ENCODE results near the gene AK5. TPM values are rescaled to one million over a fixed set of nuclear protein-coding genes. Genes with fewer than 3 reads are reported as not detected.

AK5 gene
- polyA plus RNA-seq, 1 donor (not counting 4 experiments of a cell fraction or from before 2014, with no cell fraction given), result 0.30 TPM

DNA sequence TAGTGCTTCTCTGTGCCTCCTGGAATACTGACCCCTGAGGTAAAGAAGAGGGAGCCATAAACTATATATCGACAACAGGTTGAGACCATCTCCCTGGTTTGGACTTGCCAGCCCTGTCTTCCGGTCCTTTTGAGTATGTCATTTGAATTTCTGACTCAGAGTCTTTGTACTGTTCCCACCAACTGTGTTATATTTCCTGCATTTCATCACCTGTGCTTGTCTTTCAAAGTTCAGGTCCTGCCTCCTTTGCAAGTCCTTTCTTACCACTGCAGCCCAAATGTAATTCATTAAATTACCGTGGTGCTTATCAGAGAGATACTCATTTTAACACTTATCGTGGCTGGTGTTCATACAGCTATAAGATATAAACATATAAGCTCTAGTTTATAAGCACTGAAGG, 10.7 kb downstream of the AK5 start:
- no peaks in the 10 kb centered on the region for H3K79me2 ChIP-seq (ENCODE audit: control insufficient read depth, insufficient read depth, low read length)
- no peak overlapping the region for H3K9ac ChIP-seq (ENCODE audit: control insufficient read depth, extremely low read depth, insufficient read depth, low read length)
- DNase-seq (ENCODE audit: low read depth, low spot score) (no peak), FAIRE-seq (no peak)
- H3K9me1 ChIP-seq (ENCODE audit: control insufficient read depth, extremely low read depth, insufficient read depth, low read length), result no peaks in the 10 kb centered on the region
- H3K36me3 ChIP-seq (ENCODE audit: control insufficient read depth in 2 of 2, extremely low read depth in 1 of 2, insufficient read depth in 2 of 2, low read length in 2 of 2), result no peaks in the 10 kb centered on the region
- no peaks in the 10 kb centered on the region for H3K9me3 ChIP-seq (ENCODE audit: control insufficient read depth, low read depth, low read length)
- H3K4me2 ChIP-seq (ENCODE audit: control insufficient read depth, extremely low read depth, insufficient read depth, low read depth, low read length), result no peak overlapping the region
- H2AFZ ChIP-seq (ENCODE audit: control insufficient read depth, low read length), result no peak overlapping the region
- peaks cover 5% of the 10 kb centered on the region for H3K27me3 ChIP-seq (ENCODE audit: control insufficient read depth, extremely low read depth, insufficient read depth, low read length)
- dilution Hi-C loops (cut with MboI; ENCODE audit: extremely low pct_ligation_motif_present, low sequenced_read_pairs), result no loop called here
- TF ChIP-seq, protein P1, sequence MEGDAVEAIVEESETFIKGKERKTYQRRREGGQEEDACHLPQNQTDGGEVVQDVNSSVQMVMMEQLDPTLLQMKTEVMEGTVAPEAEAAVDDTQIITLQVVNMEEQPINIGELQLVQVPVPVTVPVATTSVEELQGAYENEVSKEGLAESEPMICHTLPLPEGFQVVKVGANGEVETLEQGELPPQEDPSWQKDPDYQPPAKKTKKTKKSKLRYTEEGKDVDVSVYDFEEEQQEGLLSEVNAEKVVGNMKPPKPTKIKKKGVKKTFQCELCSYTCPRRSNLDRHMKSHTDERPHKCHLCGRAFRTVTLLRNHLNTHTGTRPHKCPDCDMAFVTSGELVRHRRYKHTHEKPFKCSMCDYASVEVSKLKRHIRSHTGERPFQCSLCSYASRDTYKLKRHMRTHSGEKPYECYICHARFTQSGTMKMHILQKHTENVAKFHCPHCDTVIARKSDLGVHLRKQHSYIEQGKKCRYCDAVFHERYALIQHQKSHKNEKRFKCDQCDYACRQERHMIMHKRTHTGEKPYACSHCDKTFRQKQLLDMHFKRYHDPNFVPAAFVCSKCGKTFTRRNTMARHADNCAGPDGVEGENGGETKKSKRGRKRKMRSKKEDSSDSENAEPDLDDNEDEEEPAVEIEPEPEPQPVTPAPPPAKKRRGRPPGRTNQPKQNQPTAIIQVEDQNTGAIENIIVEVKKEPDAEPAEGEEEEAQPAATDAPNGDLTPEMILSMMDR (optimal IDR thresholded peaks at IDR 0.05 in 1 of 3, IDR thresholded peaks at IDR 0.05 in 1 of 3, conservative IDR thresholded peaks at IDR 0.05 in 1 of 3; ENCODE audit: extremely low read depth in 1 of 3, insufficient read depth in 2 of 3, low read length in 3 of 3), result no peak
- TF ChIP-seq EZH2 (IDR thresholded peaks at IDR 0.05; ENCODE audit: low read length), result no peak
- no peak overlapping the region for H3K27ac ChIP-seq (ENCODE audit: control insufficient read depth, insufficient read depth, low read length)
- no peak overlapping the region for H3K4me3 ChIP-seq (ENCODE audit: control insufficient read depth in 2 of 3, extremely low read depth in 1 of 3, insufficient read depth in 2 of 3, low read depth in 1 of 3, low read length in 3 of 3)
- no peaks in the 10 kb centered on the region for H3K4me1 ChIP-seq (ENCODE audit: control insufficient read depth, extremely low read depth, insufficient read depth, low read length)
- H4K20me1 ChIP-seq (ENCODE audit: control insufficient read depth, extremely low read depth, insufficient read depth, low read length), result no peaks in the 10 kb centered on the region

DNA sequence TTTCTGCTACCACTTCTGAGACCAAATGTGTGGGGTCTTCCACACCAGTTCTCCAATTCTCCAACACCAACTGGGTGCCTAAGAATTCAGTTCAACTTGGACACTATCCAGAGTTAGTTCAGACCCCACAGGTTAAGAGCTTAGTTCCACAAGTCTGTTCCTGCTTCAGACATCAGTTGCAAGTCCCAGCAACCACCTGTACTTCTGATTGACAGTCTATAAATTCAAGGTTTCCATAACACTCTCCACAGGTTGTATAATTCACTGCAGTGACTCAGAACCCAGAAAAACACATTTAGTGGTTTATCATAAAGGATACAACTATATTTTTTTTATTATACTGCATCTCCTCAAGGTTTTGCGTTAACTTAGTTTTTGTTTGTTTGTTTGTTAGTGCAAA, 18.7 kb downstream of the AK5 start:
- no peaks in the 10 kb centered on the region for H3K79me2 ChIP-seq (ENCODE audit: control insufficient read depth, insufficient read depth, low read length)
- no peaks in the 10 kb centered on the region for H3K9me3 ChIP-seq (ENCODE audit: control insufficient read depth, low read depth, low read length)
- H3K27me3 ChIP-seq (ENCODE audit: control insufficient read depth, extremely low read depth, insufficient read depth, low read length), result no peaks in the 10 kb centered on the region
- H3K4me3 ChIP-seq (ENCODE audit: control insufficient read depth in 2 of 3, extremely low read depth in 1 of 3, insufficient read depth in 2 of 3, low read depth in 1 of 3, low read length in 3 of 3), result no peak overlapping the region
- H3K4me2 ChIP-seq (ENCODE audit: control insufficient read depth, extremely low read depth, insufficient read depth, low read depth, low read length), result no peak overlapping the region
- no peaks in the 10 kb centered on the region for H3K4me1 ChIP-seq (ENCODE audit: control insufficient read depth, extremely low read depth, insufficient read depth, low read length)
- dilution Hi-C loops (cut with MboI; ENCODE audit: extremely low pct_ligation_motif_present, low sequenced_read_pairs), result no loop called here
- no peak for DNase-seq (ENCODE audit: low read depth, low spot score)
- H2AFZ ChIP-seq (ENCODE audit: control insufficient read depth, low read length), result no peak overlapping the region
- H3K9me1 ChIP-seq (ENCODE audit: control insufficient read depth, extremely low read depth, insufficient read depth, low read length), result no peaks in the 10 kb centered on the region
- no peaks in the 10 kb centered on the region for H4K20me1 ChIP-seq (ENCODE audit: control insufficient read depth, extremely low read depth, insufficient read depth, low read length)
- no peak overlapping the region for H3K9ac ChIP-seq (ENCODE audit: control insufficient read depth, extremely low read depth, insufficient read depth, low read length)
- no peak for FAIRE-seq
- no peaks in the 10 kb centered on the region for H3K36me3 ChIP-seq (ENCODE audit: control insufficient read depth in 2 of 2, extremely low read depth in 1 of 2, insufficient read depth in 2 of 2, low read length in 2 of 2)
- TF ChIP-seq EZH2 (IDR thresholded peaks at IDR 0.05; ENCODE audit: low read length), result no peak
- no peak overlapping the region for H3K27ac ChIP-seq (ENCODE audit: control insufficient read depth, insufficient read depth, low read length)

DNA sequence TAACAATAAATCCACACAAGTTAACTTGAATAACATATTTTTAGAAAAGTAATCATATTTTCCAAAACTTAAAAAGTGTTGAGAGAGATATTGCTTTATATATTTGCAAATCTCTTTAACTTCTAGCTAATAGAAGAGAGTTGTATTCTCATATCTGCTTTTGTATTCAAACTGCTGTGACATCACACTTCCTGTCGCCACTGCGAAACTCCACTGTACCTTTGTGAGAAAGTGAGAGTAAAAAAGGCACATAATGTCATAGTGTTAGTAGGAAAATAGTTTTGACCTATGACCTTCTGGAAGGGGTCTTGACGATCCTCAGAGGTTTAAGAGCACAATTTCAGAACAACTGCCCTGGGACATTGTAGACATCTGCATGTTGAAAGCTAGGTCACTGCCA, 21.6 kb downstream of the AK5 start:
- Histone ChIP-seq H3K27ac (ENCODE audit: control insufficient read depth, insufficient read depth, low read length) (no peak overlapping the region), H3K27me3 (ENCODE audit: control insufficient read depth, extremely low read depth, insufficient read depth, low read length) (no peaks in the 10 kb centered on the region), H3K4me2 (ENCODE audit: control insufficient read depth, extremely low read depth, insufficient read depth, low read depth, low read length) (no peak overlapping the region), H3K9me1 (ENCODE audit: control insufficient read depth, extremely low read depth, insufficient read depth, low read length) (no peaks in the 10 kb centered on the region), H3K4me1 (ENCODE audit: control insufficient read depth, extremely low read depth, insufficient read depth, low read length) (no peaks in the 10 kb centered on the region), H3K36me3 (ENCODE audit: control insufficient read depth in 2 of 2, extremely low read depth in 1 of 2, insufficient read depth in 2 of 2, low read length in 2 of 2) (no peaks in the 10 kb centered on the region), H3K9ac (ENCODE audit: control insufficient read depth, extremely low read depth, insufficient read depth, low read length) (no peak overlapping the region), H3K4me3 (ENCODE audit: control insufficient read depth in 2 of 3, extremely low read depth in 1 of 3, insufficient read depth in 2 of 3, low read depth in 1 of 3, low read length in 3 of 3) (no peak overlapping the region), H3K79me2 (ENCODE audit: control insufficient read depth, insufficient read depth, low read length) (no peaks in the 10 kb centered on the region), H3K9me3 (ENCODE audit: control insufficient read depth, low read depth, low read length) (no peaks in the 10 kb centered on the region), H2AFZ (ENCODE audit: control insufficient read depth, low read length) (no peak overlapping the region), H4K20me1 (ENCODE audit: control insufficient read depth, extremely low read depth, insufficient read depth, low read length) (no peaks in the 10 kb centered on the region)
- FAIRE-seq (no peak), DNase-seq (ENCODE audit: low read depth, low spot score) (no peak)
- dilution Hi-C loops (cut with MboI; ENCODE audit: extremely low pct_ligation_motif_present, low sequenced_read_pairs), result no loop called here
- no peak for TF ChIP-seq EZH2 (IDR thresholded peaks at IDR 0.05; ENCODE audit: low read length)
- TF ChIP-seq, protein P1 (optimal IDR thresholded peaks at IDR 0.05 in 1 of 3, IDR thresholded peaks at IDR 0.05 in 1 of 3, conservative IDR thresholded peaks at IDR 0.05 in 1 of 3; ENCODE audit: extremely low read depth in 1 of 3, insufficient read depth in 2 of 3, low read length in 3 of 3), result no peak
